ENCODE data around the gene OCEL1.
"Not testable (repeated sequence)": the region's sequence is repeated elsewhere in the genome, so short reads cannot be mapped to it uniquely, and the experiment has no call there.

Gene OCEL1

DNA sequence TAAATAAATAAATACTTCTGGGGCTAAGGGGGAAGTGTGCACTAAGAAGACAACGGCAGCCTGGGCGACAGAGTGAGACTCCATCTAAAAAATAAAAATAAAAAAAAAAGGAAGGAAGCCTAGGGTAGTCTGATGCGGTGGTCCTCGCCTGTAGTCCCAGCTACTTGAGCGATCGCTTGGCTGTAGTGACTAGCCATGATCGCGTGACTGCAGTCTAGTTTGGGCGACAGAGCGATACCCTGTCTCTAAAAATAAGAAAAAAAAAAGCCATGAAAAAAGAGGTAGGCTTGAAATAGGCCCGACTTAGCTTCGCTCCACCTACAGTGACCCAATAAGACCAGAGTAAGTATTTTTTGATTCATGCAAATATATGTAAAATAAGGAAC, 40.6 kb downstream of the OCEL1 start:
- Histone ChIP-seq H3K4me3 (ENCODE audit: low read length in 2 of 2) (peak overlapping the region in 1 of 2 donors; percentile 99), H3K4me1 (ENCODE audit: control insufficient read depth, insufficient read depth, low read length) (peaks cover 14% of the 10 kb centered on the region), H3K36me3 (ENCODE audit: control insufficient read depth in 2 of 2, insufficient read depth in 2 of 2, low read length in 2 of 2) (peaks cover 5 to 7% of the 10 kb centered on the region in 2 donors), H3K27me3 (ENCODE audit: control insufficient read depth in 1 of 2, insufficient read depth in 2 of 2, low read length in 2 of 2) (no peaks in the 10 kb centered on the region), H3K9me3 (ENCODE audit: control insufficient read depth in 2 of 2, low read length in 2 of 2) (no peaks in the 10 kb centered on the region), H3K9ac (ENCODE audit: low read length in 2 of 2) (no peak overlapping the region), H3K27ac (ENCODE audit: low read length) (no peak overlapping the region)

DNA sequence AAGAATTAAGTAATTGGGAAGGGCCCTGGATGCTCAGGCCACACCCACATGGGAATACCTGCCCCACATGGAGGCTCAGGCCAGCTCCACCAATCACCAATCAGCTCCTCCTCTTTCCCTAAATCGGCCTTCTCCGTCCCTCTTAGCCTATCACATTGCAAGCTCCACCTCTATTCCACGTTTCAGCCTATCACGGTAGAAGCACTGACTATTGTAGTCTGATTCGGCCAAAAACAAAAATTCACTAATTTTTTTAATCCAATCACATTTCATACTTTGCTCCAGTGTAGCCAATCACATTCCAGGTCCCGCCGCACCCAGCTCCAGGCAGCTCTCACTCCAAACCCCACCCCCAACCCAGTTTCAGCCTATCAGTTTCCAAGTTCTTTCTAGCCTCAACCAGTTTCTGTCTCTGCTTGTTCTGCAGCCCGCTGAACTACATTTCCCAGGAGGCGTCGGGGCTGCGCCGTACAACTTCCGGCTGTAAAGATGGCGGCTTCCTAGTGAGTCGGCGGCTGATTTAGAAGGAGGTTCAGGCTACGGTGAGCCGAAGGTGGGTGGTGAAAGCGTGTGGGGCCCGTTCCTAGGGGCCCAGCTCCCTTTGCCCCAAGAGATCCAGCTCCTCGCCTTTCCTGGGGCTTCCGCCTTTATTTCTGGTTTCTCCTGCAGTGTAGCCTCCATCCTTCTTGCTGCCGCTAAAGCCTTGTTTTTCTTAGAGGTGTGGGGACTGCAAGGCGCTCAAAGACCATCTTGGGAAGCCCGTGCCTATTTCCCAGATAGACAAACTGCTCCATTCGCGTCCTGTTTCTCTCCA, 41.2 kb downstream of the OCEL1 start, which contains the start of gene BABAM1:
Gene BABAM1, plus strand, starts transcription at position 469 of the 814 bp plus-strand sequence. CDS start 1,364 bp downstream, outside the sequence.
- H3K27me3 ChIP-seq (ENCODE audit: control insufficient read depth in 1 of 2, insufficient read depth in 2 of 2, low read length in 2 of 2): no peaks in the 10 kb centered on the region
- H3K27ac ChIP-seq (ENCODE audit: low read length): peak within 1 kb of the TSS; percentile 76
- H3K36me3 ChIP-seq (ENCODE audit: control insufficient read depth in 2 of 2, insufficient read depth in 2 of 2, low read length in 2 of 2): peaks cover 5 to 7% of the 10 kb centered on the region in 2 donors
- H3K9me3 ChIP-seq (ENCODE audit: control insufficient read depth in 2 of 2, low read length in 2 of 2): no peaks in the 10 kb centered on the region
- H3K4me1 ChIP-seq (ENCODE audit: control insufficient read depth, insufficient read depth, low read length): peaks cover 14% of the 10 kb centered on the region
- peak within 1 kb of the TSS; percentile 79 to 90 for H3K9ac ChIP-seq (ENCODE audit: low read length in 2 of 2)
- H3K4me3 ChIP-seq (ENCODE audit: low read length in 2 of 2): peak within 1 kb of the TSS; percentile 86 to 99

DNA sequence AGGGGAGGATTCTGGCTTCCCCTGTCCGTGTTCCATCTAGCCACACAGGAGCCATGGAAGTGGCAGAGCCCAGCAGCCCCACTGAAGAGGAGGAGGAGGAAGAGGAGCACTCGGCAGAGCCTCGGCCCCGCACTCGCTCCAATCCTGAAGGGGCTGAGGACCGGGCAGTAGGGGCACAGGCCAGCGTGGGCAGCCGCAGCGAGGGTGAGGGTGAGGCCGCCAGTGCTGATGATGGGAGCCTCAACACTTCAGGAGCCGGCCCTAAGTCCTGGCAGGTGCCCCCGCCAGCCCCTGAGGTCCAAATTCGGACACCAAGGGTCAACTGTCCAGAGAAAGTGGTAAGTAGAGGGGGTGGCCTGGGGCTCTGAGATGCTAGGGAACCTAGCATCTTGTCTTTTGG, 42.7 kb downstream of the OCEL1 start:
- Histone ChIP-seq H3K36me3 (ENCODE audit: control insufficient read depth in 2 of 2, insufficient read depth in 2 of 2, low read length in 2 of 2) (peaks cover 8 to 12% of the 10 kb centered on the region in 2 donors), H3K27ac (ENCODE audit: low read length) (no peak overlapping the region), H3K4me1 (ENCODE audit: control insufficient read depth, insufficient read depth, low read length) (peaks cover 14% of the 10 kb centered on the region), H3K9me3 (ENCODE audit: control insufficient read depth in 2 of 2, low read length in 2 of 2) (no peaks in the 10 kb centered on the region), H3K4me3 (ENCODE audit: low read length in 2 of 2) (no peak overlapping the region), H3K27me3 (ENCODE audit: control insufficient read depth in 1 of 2, insufficient read depth in 2 of 2, low read length in 2 of 2) (no peaks in the 10 kb centered on the region), H3K9ac (ENCODE audit: low read length in 2 of 2) (no peak overlapping the region)

DNA sequence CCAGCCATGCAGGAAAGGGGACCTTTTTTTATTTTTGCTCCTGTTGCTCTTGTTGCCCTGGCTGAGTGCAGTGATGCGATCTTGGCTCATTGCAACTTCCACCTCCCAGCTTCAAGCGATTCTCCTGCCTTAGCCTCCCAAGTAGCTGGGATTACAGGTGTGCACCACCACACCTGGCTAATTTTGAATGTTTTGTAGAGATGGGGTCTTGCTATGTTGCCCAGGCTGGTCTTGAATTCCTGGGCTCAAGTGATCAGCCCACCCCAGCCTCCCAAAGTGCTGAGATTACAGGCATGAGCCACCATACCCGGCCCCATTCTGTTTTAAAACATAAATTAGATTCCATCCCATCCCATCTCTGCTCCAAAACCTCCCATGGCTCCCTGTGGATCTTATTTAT, 48.9 kb downstream of the OCEL1 start:
- not testable (repeated sequence) for H3K27me3 ChIP-seq (ENCODE audit: control insufficient read depth in 1 of 2, insufficient read depth in 2 of 2, low read length in 2 of 2); H3K4me1 ChIP-seq (ENCODE audit: control insufficient read depth, insufficient read depth, low read length); H3K9ac ChIP-seq (ENCODE audit: low read length in 2 of 2); H3K4me3 ChIP-seq (ENCODE audit: low read length in 2 of 2); H3K27ac ChIP-seq (ENCODE audit: low read length); H3K9me3 ChIP-seq (ENCODE audit: control insufficient read depth in 2 of 2, low read length in 2 of 2)
- H3K36me3 ChIP-seq (ENCODE audit: control insufficient read depth in 2 of 2, insufficient read depth in 2 of 2, low read length in 2 of 2): peaks cover 35 to 39% of the 10 kb centered on the region in 2 donors

DNA sequence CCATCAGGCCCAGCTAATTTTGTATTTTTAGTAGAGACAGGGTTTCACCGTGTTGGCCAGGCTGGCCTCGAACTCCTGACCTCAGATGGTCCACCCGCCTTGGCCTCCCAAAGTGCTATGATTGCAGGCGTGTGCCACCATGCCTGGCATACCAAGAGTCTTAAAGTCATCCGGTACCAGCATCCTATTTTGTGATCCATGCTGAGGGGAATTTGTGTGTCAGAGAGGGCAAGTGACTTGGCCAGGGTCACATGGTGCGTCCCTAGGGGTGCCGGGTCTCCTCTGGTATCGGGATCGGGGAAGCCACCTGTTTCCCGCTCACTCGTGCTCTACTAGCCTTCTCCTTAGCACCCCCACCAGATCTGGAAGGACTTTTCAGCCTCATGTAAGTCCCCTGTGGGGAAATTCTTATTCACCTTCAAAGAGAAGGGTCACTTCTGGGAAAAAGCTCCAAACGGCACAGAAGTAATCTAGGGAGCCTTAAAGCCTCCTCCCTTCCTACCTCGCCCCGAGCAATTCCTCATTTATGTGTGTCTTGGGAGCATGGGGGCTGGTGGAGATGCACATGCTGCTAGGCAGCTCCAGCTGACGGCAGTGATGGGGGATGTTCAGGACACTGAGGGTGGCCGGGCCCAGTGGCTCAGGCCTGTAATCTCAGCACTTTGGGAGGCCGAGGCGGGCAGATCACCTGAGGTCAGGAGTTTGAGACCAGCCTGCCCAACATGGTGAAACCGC, 49.6 kb downstream of the OCEL1 start:
- no peak overlapping the region for H3K9ac ChIP-seq (ENCODE audit: low read length in 2 of 2)
- no peaks in the 10 kb centered on the region for H3K9me3 ChIP-seq (ENCODE audit: control insufficient read depth in 2 of 2, low read length in 2 of 2)
- no peak overlapping the region for H3K27ac ChIP-seq (ENCODE audit: low read length)
- H3K27me3 ChIP-seq (ENCODE audit: control insufficient read depth in 1 of 2, insufficient read depth in 2 of 2, low read length in 2 of 2): no peaks in the 10 kb centered on the region
- peaks cover 35 to 37% of the 10 kb centered on the region in 2 donors for H3K36me3 ChIP-seq (ENCODE audit: control insufficient read depth in 2 of 2, insufficient read depth in 2 of 2, low read length in 2 of 2)
- H3K4me1 ChIP-seq (ENCODE audit: control insufficient read depth, insufficient read depth, low read length): no peaks in the 10 kb centered on the region
- H3K4me3 ChIP-seq (ENCODE audit: low read length in 2 of 2): no peak overlapping the region
